PC-3 (cell line): ENCODE data around the gene KCTD16.

ENCODE experiments used
- EZH2 ChIP-seq: fragments of 300-600 bp; sonication (generic); IDR thresholded peaks from one replicate; pipeline ENCODE4 v1.6.1; 2017; ENCODE audit warnings: antibody characterized with exemption, mild to moderate bottlenecking, low read length; ENCODE audit not compliant: unreplicated experiment
- TF ChIP-seq, protein P1 (sequence below): fragments of 300-600 bp; sonication (generic); conservative IDR thresholded peaks from 2 replicates; pipeline ENCODE4 v1.5.1; 2017; ENCODE audit warnings: antibody characterized with exemption, low read depth, mild to moderate bottlenecking, low read length

DNA sequence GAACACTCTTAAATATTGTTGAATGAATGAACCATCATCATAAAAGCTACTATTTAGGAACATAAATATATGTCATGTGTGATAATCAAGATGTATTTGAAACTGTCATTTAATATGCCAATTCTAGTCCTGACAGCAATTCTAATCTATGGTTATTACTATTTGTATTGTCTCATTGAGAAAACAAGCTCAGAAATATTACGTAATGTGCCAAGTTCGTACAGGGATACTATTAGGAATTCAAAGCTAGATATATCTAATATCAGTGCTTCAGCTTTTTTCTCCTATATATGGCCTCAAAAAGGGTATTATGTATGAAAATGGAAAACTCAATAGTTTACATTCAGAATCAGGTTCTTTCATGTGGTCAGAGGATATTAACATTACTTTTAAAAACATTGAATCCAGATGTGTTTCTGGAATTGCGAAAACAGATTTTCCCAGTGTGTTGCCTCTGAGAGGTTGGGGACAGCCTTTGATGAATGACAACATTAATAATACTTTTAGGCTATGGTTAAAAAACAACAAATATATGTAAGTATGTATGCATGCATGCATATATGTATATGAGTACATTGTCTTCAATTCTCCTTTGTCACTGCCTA, 95.1 kb downstream of the KCTD16 start:
- TF ChIP-seq, protein P1, sequence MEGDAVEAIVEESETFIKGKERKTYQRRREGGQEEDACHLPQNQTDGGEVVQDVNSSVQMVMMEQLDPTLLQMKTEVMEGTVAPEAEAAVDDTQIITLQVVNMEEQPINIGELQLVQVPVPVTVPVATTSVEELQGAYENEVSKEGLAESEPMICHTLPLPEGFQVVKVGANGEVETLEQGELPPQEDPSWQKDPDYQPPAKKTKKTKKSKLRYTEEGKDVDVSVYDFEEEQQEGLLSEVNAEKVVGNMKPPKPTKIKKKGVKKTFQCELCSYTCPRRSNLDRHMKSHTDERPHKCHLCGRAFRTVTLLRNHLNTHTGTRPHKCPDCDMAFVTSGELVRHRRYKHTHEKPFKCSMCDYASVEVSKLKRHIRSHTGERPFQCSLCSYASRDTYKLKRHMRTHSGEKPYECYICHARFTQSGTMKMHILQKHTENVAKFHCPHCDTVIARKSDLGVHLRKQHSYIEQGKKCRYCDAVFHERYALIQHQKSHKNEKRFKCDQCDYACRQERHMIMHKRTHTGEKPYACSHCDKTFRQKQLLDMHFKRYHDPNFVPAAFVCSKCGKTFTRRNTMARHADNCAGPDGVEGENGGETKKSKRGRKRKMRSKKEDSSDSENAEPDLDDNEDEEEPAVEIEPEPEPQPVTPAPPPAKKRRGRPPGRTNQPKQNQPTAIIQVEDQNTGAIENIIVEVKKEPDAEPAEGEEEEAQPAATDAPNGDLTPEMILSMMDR: no peak
- no peak for TF ChIP-seq EZH2
